GM12878 (cell line): Measurements from ENCODE around the gene THADA. TPM values are rescaled to one million over a fixed set of nuclear protein-coding genes. Genes with fewer than 3 reads are reported as not detected.

Source experiments
- ATAC-seq: fragments of 200-7000 bp; cut with Tn5 transposase; 3 replicates; pipeline ENCODE4 v1.9.1; 2020; ENCODE audit warnings: mild to moderate bottlenecking, moderate library complexity
- BruUV-seq: library from RNA; stranded (reverse); fragments of 400-500 nt; replicated peaks from 2 replicates; lab custom pipeline; 2021; lab: Mats Ljungman, UMichigan
- CTCF ChIA-PET: fragments of 300-600 bp; sonication (Branson Sonifier 250); formaldehyde crosslinking; extraction: SDS; loops from one replicate; lab custom pipeline; 2021; ENCODE audit warnings: inconsistent platforms; lab: Yijun Ruan, JAX
- POLR2A ChIA-PET: fragments of 350-600 bp; formaldehyde crosslinking; extraction: SDS; loops from one replicate; lab custom pipeline; 2021; ENCODE audit warnings: inconsistent platforms; lab: Charles Lee
- RAD21 ChIA-PET: fragments of 300-600 bp; sonication (Branson Sonifier 250); formaldehyde crosslinking; loops from one replicate; lab custom pipeline; 2023; ENCODE audit warnings: antibody characterized with exemption; ENCODE audit not compliant: unreplicated experiment; lab: Charles Lee
- SMC1A ChIA-PET: fragments of 300-600 bp; sonication (Branson Sonifier 250); formaldehyde crosslinking; loops from one replicate; lab custom pipeline; 2023; ENCODE audit not compliant: unreplicated experiment, uncharacterized antibody; lab: Charles Lee
- DNase-seq: peaks from one replicate; pipeline ENCODE4 v3.0.0-alpha.2; 2011; ENCODE audit warnings: low read depth, low spot score
- FAIRE-seq: peaks from 3 replicates; lab custom pipeline; 2011; peaks lifted over from hg19 to GRCh38; lab: Jason Lieb, UNC
- H2AFZ ChIP-seq: 2 replicates; pipeline ENCODE4 v1.6.0; 2011; ENCODE audit warnings: low read depth, low read length, control low read depth; ENCODE audit not compliant: control insufficient read depth
- H3K27ac ChIP-seq: 2 replicates; pipeline ENCODE4 v1.5.1; 2011; ENCODE audit warnings: control low read depth; ENCODE audit not compliant: control insufficient read depth, insufficient read depth
- H3K27me3 ChIP-seq, 2 experiments: replicated peaks in 1 of 2; 2 replicates each; pipeline versions ENCODE4 v1.6.0 to v1.6.1; 2011; ENCODE audit warnings: low read length in 1 of 2; ENCODE audit not compliant: control insufficient read depth in 2 of 2, insufficient read depth in 2 of 2
- H3K36me3 ChIP-seq, 2 experiments: 2 replicates each; pipeline ENCODE4 v1.5.1; 2011; ENCODE audit warnings: low read length in 1 of 2; ENCODE audit not compliant: control insufficient read depth in 2 of 2, insufficient read depth in 2 of 2
- H3K4me1 ChIP-seq: 2 replicates; pipeline ENCODE4 v1.6.1; 2011; ENCODE audit warnings: mild to moderate bottlenecking, low read length, moderate library complexity, mixed read lengths; ENCODE audit not compliant: control insufficient read depth, insufficient read depth
- H3K4me2 ChIP-seq: 2 replicates; pipeline ENCODE4 v1.6.0; 2011; ENCODE audit warnings: control low read depth; ENCODE audit not compliant: control insufficient read depth, insufficient read depth
- H3K4me3 ChIP-seq: fragments of 200-600 bp; sonication (generic); 2 replicates; pipeline ENCODE4 v1.5.1; 2016
- H3K79me2 ChIP-seq: 2 replicates; pipeline ENCODE4 v1.6.0; 2011; ENCODE audit warnings: low read length; ENCODE audit not compliant: control insufficient read depth, insufficient read depth
- H3K9ac ChIP-seq: 2 replicates; pipeline ENCODE4 v1.8.0; 2011; ENCODE audit warnings: low read length, control low read depth, mixed read lengths; ENCODE audit not compliant: control insufficient read depth, insufficient read depth
- H3K9me3 ChIP-seq: replicated peaks from 3 replicates; pipeline ENCODE4 v1.5.1; 2011; ENCODE audit warnings: mild to moderate bottlenecking, low read length; ENCODE audit not compliant: control insufficient read depth, insufficient read depth
- H4K20me1 ChIP-seq: 2 replicates; pipeline ENCODE4 v1.6.0; 2011; ENCODE audit not compliant: control insufficient read depth, insufficient read depth
- CBX3 ChIP-seq: fragments of 200-600 bp; sonication (generic); IDR thresholded peaks from 2 replicates; pipeline ENCODE4 v1.6.1; 2016; ENCODE audit warnings: low read depth, borderline replicate concordance
- ESRRA ChIP-seq: IDR thresholded peaks from 2 replicates; pipeline ENCODE4 v1.6.1; 2012; ENCODE audit warnings: mild to moderate bottlenecking, low read length, improper control_type of control experiment
- RELB ChIP-seq: fragments of 450-650 bp; IDR thresholded peaks from 2 replicates; pipeline ENCODE4 v1.6.1; 2017; ENCODE audit warnings: low read depth, mild to moderate bottlenecking, moderate library complexity
- TCF7 ChIP-seq: IDR thresholded peaks from 2 replicates; pipeline ENCODE4 v1.6.1; 2014; ENCODE audit warnings: antibody characterized with exemption, borderline replicate concordance
- WGBS: methylation state at CpG from one replicate; pipeline ENCODE4 v1.1.6; 2016; ENCODE audit warnings: low lambda C conversion rate; ENCODE audit not compliant: insufficient replicate concordance, insufficient coverage; ENCODE audit errors: missing lambda C conversion rate; 5-methylcytosine and 5-hydroxymethylcytosine counted together
- in situ Hi-C: fragments of 300-500 bp; cut with MboI; formaldehyde crosslinking; loops from 9 replicates; pipeline ENCODE4 v1.14.3; 2018; ENCODE audit warnings: mixed read lengths
- intact Hi-C: fragments of 100-400 bp; cut with micrococcal nuclease; formaldehyde crosslinking; loops from one replicate; pipeline ENCODE4 v1.14.2; 2022; ENCODE audit not compliant: unreplicated experiment
- polyA plus RNA-seq, 11 experiments: library from polyadenylated mRNA; depleted of rRNA in 4 of 11; unstranded in 6 of 11; stranded (reverse) in 5 of 11; fragments of >200 nt; fragmentation: Nextera tagmentation in 4 of 11; fragmentation: Illumina TruSeq in 1 of 11; extraction: Ambion mirVana in 4 of 11; extraction: Trizol in 1 of 11; gene quantifications; 1 replicate in 1 of 11; 2 replicates in 10 of 11; pipeline versions ENCODE4 v1.2.1 to v1.2.3, GENCODE V29; 2011 to 2016; ENCODE audit warnings: inconsistent platforms in 2 of 11, missing spikeins in 2 of 11, low read depth in 1 of 11
- total RNA-seq, 4 experiments: library from RNA; depleted of rRNA in 3 of 4; stranded (reverse); fragments of >200 nt in 3 of 4; fragmentation: Illumina TruSeq in 1 of 4; extraction: Trizol in 1 of 4; gene quantifications; 2 replicates each; pipeline versions ENCODE4 v1.2.1 to v1.2.3, GENCODE V29; 2013 to 2021
- TF ChIP-seq, protein P1 (sequence below): IDR thresholded peaks from 2 replicates; pipeline ENCODE4 v1.6.1; 2012; ENCODE audit warnings: mild to moderate bottlenecking, low read depth, low read length
- TF ChIP-seq, protein P2 (sequence below): fragments of 450-650 bp; IDR thresholded peaks from 2 replicates; pipeline ENCODE4 v1.6.1; 2017; ENCODE audit warnings: mild to moderate bottlenecking, low read depth, inconsistent platforms; ENCODE audit not compliant: poor library complexity, severe bottlenecking
- TF ChIP-seq, protein P3 (sequence below): fragments of 450-650 bp; formaldehyde crosslinking; IDR thresholded peaks from 2 replicates; pipeline ENCODE4 v1.4.0; 2020; ENCODE audit warnings: mild to moderate bottlenecking, moderate library complexity

THADA gene
- total and polyA plus RNA-seq, 10 of the 15 experiments (the other 5 are each of a cell fraction or from before 2014, with no cell fraction given) = 14.6 to 33.2 (median 23.2) TPM

DNA sequence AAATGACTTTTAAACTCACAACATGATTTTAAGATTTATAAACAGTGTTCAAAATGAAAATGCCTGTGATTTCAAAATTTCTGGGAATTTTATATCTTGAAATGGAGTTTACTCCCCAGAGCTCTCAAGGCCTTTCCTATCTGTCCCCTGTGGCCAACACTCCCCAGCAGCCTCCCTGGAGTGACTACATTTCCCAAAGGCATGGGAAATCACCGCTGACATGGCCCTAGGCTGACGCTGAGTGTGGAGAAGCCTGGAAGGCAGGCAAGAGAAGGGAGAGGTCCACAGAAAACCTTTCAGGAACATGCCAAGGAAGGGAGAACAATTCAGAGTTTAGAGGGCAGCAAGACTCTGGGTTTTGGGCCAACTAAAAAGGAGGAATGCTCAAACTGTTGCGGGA is 349.2 kb downstream of the THADA start:
- no peaks in the 10 kb centered on the region for H3K27me3 ChIP-seq
- RAD21 ChIA-PET = no interaction called here
- H3K4me3 ChIP-seq = no peak overlapping the region
- TF ChIP-seq RELB (no peak), TCF7 (no peak), ESRRA (no peak), CBX3 (no peak)
- TF ChIP-seq, protein P1, sequence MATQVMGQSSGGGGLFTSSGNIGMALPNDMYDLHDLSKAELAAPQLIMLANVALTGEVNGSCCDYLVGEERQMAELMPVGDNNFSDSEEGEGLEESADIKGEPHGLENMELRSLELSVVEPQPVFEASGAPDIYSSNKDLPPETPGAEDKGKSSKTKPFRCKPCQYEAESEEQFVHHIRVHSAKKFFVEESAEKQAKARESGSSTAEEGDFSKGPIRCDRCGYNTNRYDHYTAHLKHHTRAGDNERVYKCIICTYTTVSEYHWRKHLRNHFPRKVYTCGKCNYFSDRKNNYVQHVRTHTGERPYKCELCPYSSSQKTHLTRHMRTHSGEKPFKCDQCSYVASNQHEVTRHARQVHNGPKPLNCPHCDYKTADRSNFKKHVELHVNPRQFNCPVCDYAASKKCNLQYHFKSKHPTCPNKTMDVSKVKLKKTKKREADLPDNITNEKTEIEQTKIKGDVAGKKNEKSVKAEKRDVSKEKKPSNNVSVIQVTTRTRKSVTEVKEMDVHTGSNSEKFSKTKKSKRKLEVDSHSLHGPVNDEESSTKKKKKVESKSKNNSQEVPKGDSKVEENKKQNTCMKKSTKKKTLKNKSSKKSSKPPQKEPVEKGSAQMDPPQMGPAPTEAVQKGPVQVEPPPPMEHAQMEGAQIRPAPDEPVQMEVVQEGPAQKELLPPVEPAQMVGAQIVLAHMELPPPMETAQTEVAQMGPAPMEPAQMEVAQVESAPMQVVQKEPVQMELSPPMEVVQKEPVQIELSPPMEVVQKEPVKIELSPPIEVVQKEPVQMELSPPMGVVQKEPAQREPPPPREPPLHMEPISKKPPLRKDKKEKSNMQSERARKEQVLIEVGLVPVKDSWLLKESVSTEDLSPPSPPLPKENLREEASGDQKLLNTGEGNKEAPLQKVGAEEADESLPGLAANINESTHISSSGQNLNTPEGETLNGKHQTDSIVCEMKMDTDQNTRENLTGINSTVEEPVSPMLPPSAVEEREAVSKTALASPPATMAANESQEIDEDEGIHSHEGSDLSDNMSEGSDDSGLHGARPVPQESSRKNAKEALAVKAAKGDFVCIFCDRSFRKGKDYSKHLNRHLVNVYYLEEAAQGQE = no peak
- TF ChIP-seq, protein P2, sequence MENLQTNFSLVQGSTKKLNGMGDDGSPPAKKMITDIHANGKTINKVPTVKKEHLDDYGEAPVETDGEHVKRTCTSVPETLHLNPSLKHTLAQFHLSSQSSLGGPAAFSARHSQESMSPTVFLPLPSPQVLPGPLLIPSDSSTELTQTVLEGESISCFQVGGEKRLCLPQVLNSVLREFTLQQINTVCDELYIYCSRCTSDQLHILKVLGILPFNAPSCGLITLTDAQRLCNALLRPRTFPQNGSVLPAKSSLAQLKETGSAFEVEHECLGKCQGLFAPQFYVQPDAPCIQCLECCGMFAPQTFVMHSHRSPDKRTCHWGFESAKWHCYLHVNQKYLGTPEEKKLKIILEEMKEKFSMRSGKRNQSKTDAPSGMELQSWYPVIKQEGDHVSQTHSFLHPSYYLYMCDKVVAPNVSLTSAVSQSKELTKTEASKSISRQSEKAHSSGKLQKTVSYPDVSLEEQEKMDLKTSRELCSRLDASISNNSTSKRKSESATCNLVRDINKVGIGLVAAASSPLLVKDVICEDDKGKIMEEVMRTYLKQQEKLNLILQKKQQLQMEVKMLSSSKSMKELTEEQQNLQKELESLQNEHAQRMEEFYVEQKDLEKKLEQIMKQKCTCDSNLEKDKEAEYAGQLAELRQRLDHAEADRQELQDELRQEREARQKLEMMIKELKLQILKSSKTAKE = no peak
- TF ChIP-seq, protein P3, sequence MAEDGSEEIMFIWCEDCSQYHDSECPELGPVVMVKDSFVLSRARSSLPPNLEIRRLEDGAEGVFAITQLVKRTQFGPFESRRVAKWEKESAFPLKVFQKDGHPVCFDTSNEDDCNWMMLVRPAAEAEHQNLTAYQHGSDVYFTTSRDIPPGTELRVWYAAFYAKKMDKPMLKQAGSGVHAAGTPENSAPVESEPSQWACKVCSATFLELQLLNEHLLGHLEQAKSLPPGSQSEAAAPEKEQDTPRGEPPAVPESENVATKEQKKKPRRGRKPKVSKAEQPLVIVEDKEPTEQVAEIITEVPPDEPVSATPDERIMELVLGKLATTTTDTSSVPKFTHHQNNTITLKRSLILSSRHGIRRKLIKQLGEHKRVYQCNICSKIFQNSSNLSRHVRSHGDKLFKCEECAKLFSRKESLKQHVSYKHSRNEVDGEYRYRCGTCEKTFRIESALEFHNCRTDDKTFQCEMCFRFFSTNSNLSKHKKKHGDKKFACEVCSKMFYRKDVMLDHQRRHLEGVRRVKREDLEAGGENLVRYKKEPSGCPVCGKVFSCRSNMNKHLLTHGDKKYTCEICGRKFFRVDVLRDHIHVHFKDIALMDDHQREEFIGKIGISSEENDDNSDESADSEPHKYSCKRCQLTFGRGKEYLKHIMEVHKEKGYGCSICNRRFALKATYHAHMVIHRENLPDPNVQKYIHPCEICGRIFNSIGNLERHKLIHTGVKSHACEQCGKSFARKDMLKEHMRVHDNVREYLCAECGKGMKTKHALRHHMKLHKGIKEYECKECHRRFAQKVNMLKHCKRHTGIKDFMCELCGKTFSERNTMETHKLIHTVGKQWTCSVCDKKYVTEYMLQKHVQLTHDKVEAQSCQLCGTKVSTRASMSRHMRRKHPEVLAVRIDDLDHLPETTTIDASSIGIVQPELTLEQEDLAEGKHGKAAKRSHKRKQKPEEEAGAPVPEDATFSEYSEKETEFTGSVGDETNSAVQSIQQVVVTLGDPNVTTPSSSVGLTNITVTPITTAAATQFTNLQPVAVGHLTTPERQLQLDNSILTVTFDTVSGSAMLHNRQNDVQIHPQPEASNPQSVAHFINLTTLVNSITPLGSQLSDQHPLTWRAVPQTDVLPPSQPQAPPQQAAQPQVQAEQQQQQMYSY (CRISPR knock-in tag) = no peak
- TF ChIP-seq, all 136 proteins: peak for 0
- H3K4me1 ChIP-seq = no peaks in the 10 kb centered on the region
- no peak for FAIRE-seq
- CTCF ChIA-PET = interaction anchor here (1.4 to 1.5 kb wide), 2 partner anchors 271 to 295 kb away, joined by 3 to 5 read pairs; no protein-coding TSS in a partner anchor
- no peak overlapping the region for H3K9ac ChIP-seq
- H3K36me3 ChIP-seq = no peaks in the 10 kb centered on the region; a peak in 2 of 4 replicates
- no peaks in the 10 kb centered on the region for H3K9me3 ChIP-seq
- in situ Hi-C loops (no loop called here), intact Hi-C loops (no loop called here)
- no peak overlapping the region for H3K4me2 ChIP-seq
- POLR2A ChIA-PET = no interaction called here
- H4K20me1 ChIP-seq = no peaks in the 10 kb centered on the region
- H3K79me2 ChIP-seq = no peaks in the 10 kb centered on the region
- no TSS peak for BruUV-seq
- ATAC-seq = no peak
- SMC1A ChIA-PET = no interaction called here
- H3K27ac ChIP-seq = no peak overlapping the region
- no peak for DNase-seq
- no peak overlapping the region for H2AFZ ChIP-seq
- WGBS = 80% methylated on average over 3 of the region's 3 CpGs
